Measurements from ENCODE around the gene TAS2R20. TPM values are rescaled to one million over a fixed set of nuclear protein-coding genes. Genes with fewer than 3 reads are reported as not detected.
"Not testable (repeated sequence)": the region's sequence is repeated elsewhere in the genome, so short reads cannot be mapped to it uniquely, and the experiment has no call there.

Gene TAS2R20
- total RNA-seq (2021; fragmentation: NEBNext Ultra II Directional; extraction: Animal tissue kit (Norgen Biotek cat#: 25700)), result under 1 TPM; 0.18 to 0.47 (median 0.31) TPM
- long read RNA-seq, result 0 reads

- peaks cover 9% of the 10 kb centered on the region; the same call in 1 of the 2 replicates for H3K36me3 Mint-ChIP-seq (ENCODE audit: low read depth)
- DNase-seq, result no peak
- TF ChIP-seq CTCF (IDR thresholded peaks at IDR 0.05), result no peak
- peaks cover 1% of the 10 kb centered on the region; the same call in 1 of the 2 replicates for H3K27me3 Mint-ChIP-seq (ENCODE audit: insufficient read depth)
- H3K4me1 Mint-ChIP-seq (ENCODE audit: low read depth), result no peaks in the 10 kb centered on the region
- no peak within 1 kb of the TSS for H3K4me3 Mint-ChIP-seq
- H3K27ac Mint-ChIP-seq, result no peak within 1 kb of the TSS
- no peaks in the 10 kb centered on the region for H3K9me3 Mint-ChIP-seq
Observed at GRCh38 chr12:10998204-10998603, at the start of gene TAS2R20. TAS2R20 (minus strand) TSS chr12:10998304; CDS start chr12:10997875, 429 bp downstream.

- not testable (repeated sequence) for H3K9me3 Mint-ChIP-seq; H3K4me3 Mint-ChIP-seq; H3K27me3 Mint-ChIP-seq (ENCODE audit: insufficient read depth); DNase-seq; H3K27ac Mint-ChIP-seq
- H3K4me1 Mint-ChIP-seq (ENCODE audit: low read depth), result peaks cover 20% of the 10 kb centered on the region
- H3K36me3 Mint-ChIP-seq (ENCODE audit: low read depth), result peaks cover 29% of the 10 kb centered on the region
Observed at GRCh38 chr12:11041366-11041765, 43.3 kb upstream of the TAS2R20 start.

- H3K27ac Mint-ChIP-seq, result peak overlapping the region; percentile 65
- peaks cover 25% of the 10 kb centered on the region for H3K36me3 Mint-ChIP-seq (ENCODE audit: low read depth)
- TF ChIP-seq CTCF (IDR thresholded peaks at IDR 0.05), result no peak
- DNase-seq, result no peak
- peaks cover 20% of the 10 kb centered on the region for H3K4me1 Mint-ChIP-seq (ENCODE audit: low read depth)
- H3K27me3 Mint-ChIP-seq (ENCODE audit: insufficient read depth), result no peaks in the 10 kb centered on the region
- H3K4me3 Mint-ChIP-seq, result no peak overlapping the region
- no peaks in the 10 kb centered on the region for H3K9me3 Mint-ChIP-seq
Observed at GRCh38 chr12:11040162-11040561, 42.1 kb upstream of the TAS2R20 start.

- Mint-ChIP-seq H3K27ac (no peak overlapping the region), H3K36me3 (ENCODE audit: low read depth) (peaks cover 17% of the 10 kb centered on the region), H3K4me3 (no peak overlapping the region), H3K27me3 (ENCODE audit: insufficient read depth) (no peaks in the 10 kb centered on the region), H3K4me1 (ENCODE audit: low read depth) (peaks cover 20% of the 10 kb centered on the region), H3K9me3 (no peaks in the 10 kb centered on the region)
- no peak for TF ChIP-seq CTCF (IDR thresholded peaks at IDR 0.05)
- DNase-seq, result no peak
Observed at GRCh38 chr12:11039171-11039570, 41.1 kb upstream of the TAS2R20 start.

- H3K36me3 Mint-ChIP-seq (ENCODE audit: low read depth), result peaks cover 15% of the 10 kb centered on the region
- not testable (repeated sequence) for H3K27me3 Mint-ChIP-seq (ENCODE audit: insufficient read depth); H3K4me3 Mint-ChIP-seq; DNase-seq; H3K9me3 Mint-ChIP-seq; H3K27ac Mint-ChIP-seq; H3K4me1 Mint-ChIP-seq (ENCODE audit: low read depth)
Observed at GRCh38 chr12:11033959-11034358, 35.9 kb upstream of the TAS2R20 start.

- peaks cover 16% of the 10 kb centered on the region for H3K36me3 Mint-ChIP-seq (ENCODE audit: low read depth)
- no peaks in the 10 kb centered on the region for H3K27me3 Mint-ChIP-seq (ENCODE audit: insufficient read depth)
- no peak for DNase-seq
- no peaks in the 10 kb centered on the region for H3K4me1 Mint-ChIP-seq (ENCODE audit: low read depth)
- no peaks in the 10 kb centered on the region for H3K9me3 Mint-ChIP-seq
- H3K27ac Mint-ChIP-seq, result no peak within 1 kb of the TSS
- no peak within 1 kb of the TSS for H3K4me3 Mint-ChIP-seq
- no peak for TF ChIP-seq CTCF (IDR thresholded peaks at IDR 0.05)
Observed at GRCh38 chr12:11031307-11031706, 33.2 kb upstream of the TAS2R20 start, which contains the start of gene TAS2R31. TAS2R31 (minus strand) TSS chr12:11031407; CDS start chr12:11031335, 72 bp downstream.

GRCh38 chr12:11026118-11026517 lies 28.0 kb upstream of the TAS2R20 start:
- H3K9me3 Mint-ChIP-seq, result peaks cover 6% of the 10 kb centered on the region; the same call in 1 of the 2 replicates
- peaks cover 15% of the 10 kb centered on the region for H3K36me3 Mint-ChIP-seq (ENCODE audit: low read depth)
- no peak overlapping the region for H3K4me3 Mint-ChIP-seq
- no peak for DNase-seq
- no peak overlapping the region for H3K27ac Mint-ChIP-seq
- no peak for TF ChIP-seq CTCF (IDR thresholded peaks at IDR 0.05)
- no peaks in the 10 kb centered on the region for H3K4me1 Mint-ChIP-seq (ENCODE audit: low read depth)
- no peaks in the 10 kb centered on the region for H3K27me3 Mint-ChIP-seq (ENCODE audit: insufficient read depth)

Measured in HFFc6 (cell line).